ENCODE results near the gene RGMA.

DNA sequence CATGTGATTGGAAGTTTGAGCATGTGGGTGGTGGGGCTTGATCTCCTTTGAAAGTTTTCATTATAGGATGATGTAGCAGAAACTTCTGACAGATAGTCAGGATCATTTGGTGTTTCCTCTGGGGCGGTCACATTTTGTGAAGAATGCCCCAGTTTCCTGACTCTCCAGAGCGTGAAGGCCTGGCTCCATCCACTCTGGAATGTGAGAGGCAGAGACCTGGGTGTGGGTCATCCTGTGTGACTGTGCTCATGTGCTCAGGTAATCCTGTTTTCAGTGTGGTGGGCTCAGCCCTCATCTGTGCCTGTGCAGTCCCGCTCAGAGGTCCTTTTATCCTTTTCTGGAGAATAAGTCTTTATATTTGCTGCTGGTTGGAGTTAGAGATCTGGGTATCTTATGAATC, 81.0 kb downstream of the RGMA start:
- TF ChIP-seq EZH2 (IDR thresholded peaks at IDR 0.05; ENCODE audit: low read depth), result no peak
- TF ChIP-seq, protein P1, sequence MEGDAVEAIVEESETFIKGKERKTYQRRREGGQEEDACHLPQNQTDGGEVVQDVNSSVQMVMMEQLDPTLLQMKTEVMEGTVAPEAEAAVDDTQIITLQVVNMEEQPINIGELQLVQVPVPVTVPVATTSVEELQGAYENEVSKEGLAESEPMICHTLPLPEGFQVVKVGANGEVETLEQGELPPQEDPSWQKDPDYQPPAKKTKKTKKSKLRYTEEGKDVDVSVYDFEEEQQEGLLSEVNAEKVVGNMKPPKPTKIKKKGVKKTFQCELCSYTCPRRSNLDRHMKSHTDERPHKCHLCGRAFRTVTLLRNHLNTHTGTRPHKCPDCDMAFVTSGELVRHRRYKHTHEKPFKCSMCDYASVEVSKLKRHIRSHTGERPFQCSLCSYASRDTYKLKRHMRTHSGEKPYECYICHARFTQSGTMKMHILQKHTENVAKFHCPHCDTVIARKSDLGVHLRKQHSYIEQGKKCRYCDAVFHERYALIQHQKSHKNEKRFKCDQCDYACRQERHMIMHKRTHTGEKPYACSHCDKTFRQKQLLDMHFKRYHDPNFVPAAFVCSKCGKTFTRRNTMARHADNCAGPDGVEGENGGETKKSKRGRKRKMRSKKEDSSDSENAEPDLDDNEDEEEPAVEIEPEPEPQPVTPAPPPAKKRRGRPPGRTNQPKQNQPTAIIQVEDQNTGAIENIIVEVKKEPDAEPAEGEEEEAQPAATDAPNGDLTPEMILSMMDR (conservative IDR thresholded peaks at IDR 0.05), result no peak

All from PC-9 (cell line).